Measurements from ENCODE around the gene PNPLA5. TPM values are rescaled to one million over a fixed set of nuclear protein-coding genes. Genes with fewer than 3 reads are reported as not detected.

PNPLA5 gene, protein sequence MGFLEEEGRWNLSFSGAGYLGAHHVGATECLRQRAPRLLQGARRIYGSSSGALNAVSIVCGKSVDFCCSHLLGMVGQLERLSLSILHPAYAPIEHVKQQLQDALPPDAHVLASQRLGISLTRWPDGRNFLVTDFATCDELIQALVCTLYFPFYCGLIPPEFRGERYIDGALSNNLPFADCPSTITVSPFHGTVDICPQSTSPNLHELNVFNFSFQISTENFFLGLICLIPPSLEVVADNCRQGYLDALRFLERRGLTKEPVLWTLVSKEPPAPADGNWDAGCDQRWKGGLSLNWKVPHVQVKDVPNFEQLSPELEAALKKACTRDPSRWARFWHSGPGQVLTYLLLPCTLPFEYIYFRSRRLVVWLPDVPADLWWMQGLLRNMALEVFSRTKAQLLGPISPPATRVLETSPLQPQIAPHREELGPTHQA
- not detected for total RNA-seq

DNA sequence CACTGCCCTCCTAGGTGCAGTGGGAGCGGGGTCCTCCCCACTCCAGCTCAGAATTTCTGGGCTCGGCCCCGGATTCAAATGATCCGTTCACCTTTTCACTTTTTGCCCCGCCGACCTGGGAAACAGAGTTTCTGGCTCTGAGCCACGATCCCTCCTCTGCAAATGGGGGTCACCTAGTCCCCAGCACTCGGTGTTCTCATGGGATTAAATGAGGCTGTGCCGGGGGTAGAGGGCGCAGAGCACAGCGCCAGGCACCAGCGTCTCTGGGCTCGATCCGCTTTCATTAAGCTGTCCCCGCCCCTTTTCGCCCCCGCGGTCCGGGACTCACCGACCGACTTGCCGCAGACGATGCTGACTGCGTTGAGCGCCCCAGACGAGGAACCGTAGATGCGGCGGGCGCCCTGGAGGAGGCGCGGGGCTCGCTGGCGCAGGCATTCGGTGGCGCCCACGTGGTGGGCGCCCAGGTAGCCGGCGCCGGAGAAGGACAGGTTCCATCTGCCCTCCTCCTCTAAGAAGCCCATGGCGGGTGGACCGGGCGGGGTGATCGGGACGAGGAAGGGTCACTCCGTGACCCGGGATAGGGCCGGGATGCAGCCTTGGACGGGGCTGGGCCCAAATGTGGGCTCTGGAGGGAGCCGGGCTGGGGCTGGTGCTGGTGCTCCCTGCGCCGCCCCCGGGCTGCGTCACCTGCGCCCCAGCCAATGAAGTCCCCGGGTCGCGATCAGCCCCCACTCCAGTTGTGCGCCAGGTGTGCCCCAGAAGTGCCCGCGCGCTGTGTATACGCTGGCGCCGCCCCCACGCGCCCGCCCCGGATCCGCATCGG is at the start of gene PNPLA5:
PNPLA5 (minus strand) TSS at position 654 of the 823 bp plus-strand sequence; CDS start at position 521, 133 bp downstream.
- no peak for DNase-seq
- CTCF ChIA-PET, result interaction anchor here (0.9 kb wide), 1 partner anchor 9 kb away, joined by 3 read pairs; no protein-coding TSS in a partner anchor
- no peak within 1 kb of the TSS for H3K27ac Mint-ChIP-seq
- no peaks in the 10 kb centered on the region for H3K9me3 Mint-ChIP-seq (ENCODE audit: low read depth)
- no peaks in the 10 kb centered on the region for H3K36me3 Mint-ChIP-seq
- no peaks in the 10 kb centered on the region for H3K4me1 Mint-ChIP-seq
- ATAC-seq, result peak; percentile 33
- no peak within 1 kb of the TSS for H3K4me3 Mint-ChIP-seq
- peaks cover 50% of the 10 kb centered on the region for H3K27me3 Mint-ChIP-seq

DNA sequence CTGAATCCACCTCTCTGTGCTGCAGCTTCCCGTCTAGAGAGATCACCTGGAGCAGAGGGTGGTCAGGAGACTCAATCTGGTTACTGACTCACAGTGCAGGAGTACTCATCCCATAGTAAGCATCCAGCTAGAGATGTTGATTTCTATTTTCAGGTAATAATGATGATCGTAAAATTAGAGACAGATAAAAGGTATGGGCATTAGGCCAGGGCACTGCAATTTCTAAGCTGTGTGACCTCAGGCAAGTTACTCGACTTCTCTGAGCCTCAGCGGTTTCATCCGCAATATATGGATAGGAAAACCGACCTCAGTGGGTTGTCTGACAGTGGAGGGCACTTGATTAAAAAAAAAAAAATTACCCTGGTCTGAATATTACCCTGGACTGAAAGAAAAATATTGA is 49.6 kb upstream of the PNPLA5 start:
- Mint-ChIP-seq H3K4me3 (no peak overlapping the region), H3K36me3 (no peaks in the 10 kb centered on the region), H3K27me3 (peaks cover 4% of the 10 kb centered on the region), H3K9me3 (ENCODE audit: low read depth) (no peaks in the 10 kb centered on the region), H3K27ac (no peak overlapping the region), H3K4me1 (no peaks in the 10 kb centered on the region)
- DNase-seq (no peak), ATAC-seq (no peak)
- CTCF ChIA-PET, result interaction anchor here (1.2 to 1.4 kb wide), 2 partner anchors 11 to 18 kb away, joined by 4 to 5 read pairs; partner anchors contain the start of gene PNPLA3

DNA sequence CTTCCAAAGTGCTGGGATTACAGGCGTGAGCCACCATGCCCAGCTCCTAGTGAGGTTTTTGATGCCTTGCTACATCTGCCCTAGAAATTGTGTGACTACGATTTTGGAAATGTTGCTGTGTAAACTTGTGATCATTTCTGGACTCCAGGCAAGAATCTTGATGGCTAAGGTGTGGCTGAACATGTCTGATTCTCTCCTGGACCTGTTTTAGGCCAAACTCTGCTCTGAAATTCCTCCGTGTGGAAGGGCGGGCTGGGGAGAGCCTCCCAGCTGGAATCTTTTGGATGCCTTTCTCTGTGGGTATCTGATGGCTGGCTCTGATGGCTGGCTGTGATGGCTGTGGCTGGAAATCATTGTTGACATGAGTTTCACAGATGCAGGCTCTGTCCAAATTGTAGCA is 40.0 kb upstream of the PNPLA5 start:
- no peak for ATAC-seq
- Mint-ChIP-seq H3K27ac (no peak overlapping the region), H3K4me3 (no peak overlapping the region), H3K36me3 (no peaks in the 10 kb centered on the region), H3K9me3 (ENCODE audit: low read depth) (no peaks in the 10 kb centered on the region), H3K4me1 (no peaks in the 10 kb centered on the region), H3K27me3 (peaks cover 8% of the 10 kb centered on the region)
- CTCF ChIA-PET, result no interaction called here
- DNase-seq, result no peak

DNA sequence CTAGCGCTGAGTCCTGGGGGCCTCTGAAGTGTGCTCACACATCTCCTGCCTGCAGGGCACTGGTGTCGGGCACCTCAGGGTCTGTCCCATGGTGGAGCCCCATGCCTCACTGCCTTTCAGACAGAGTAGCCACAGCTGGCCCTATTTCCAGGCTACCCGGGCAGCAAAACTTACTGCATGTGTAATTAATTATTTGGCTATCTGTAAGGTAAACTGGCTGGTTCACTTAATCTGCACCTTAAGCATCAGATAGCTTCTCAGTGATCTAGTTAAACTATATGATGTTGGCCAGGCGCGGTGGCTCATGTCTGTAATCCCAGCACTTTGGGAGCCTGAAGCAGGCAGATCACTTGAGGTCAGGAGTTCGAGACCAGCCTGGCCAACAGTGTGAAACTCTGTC is 37.1 kb upstream of the PNPLA5 start:
- Mint-ChIP-seq H3K4me1 (peaks cover 3% of the 10 kb centered on the region), H3K27me3 (peaks cover 18% of the 10 kb centered on the region), H3K27ac (no peak overlapping the region), H3K4me3 (no peak overlapping the region), H3K36me3 (no peaks in the 10 kb centered on the region), H3K9me3 (ENCODE audit: low read depth) (no peaks in the 10 kb centered on the region)
- no peak for DNase-seq
- ATAC-seq, result no peak
- CTCF ChIA-PET, result interaction anchor here (1.3 kb wide), 1 partner anchor 46 kb away, joined by 4 read pairs; no protein-coding TSS in a partner anchor

DNA sequence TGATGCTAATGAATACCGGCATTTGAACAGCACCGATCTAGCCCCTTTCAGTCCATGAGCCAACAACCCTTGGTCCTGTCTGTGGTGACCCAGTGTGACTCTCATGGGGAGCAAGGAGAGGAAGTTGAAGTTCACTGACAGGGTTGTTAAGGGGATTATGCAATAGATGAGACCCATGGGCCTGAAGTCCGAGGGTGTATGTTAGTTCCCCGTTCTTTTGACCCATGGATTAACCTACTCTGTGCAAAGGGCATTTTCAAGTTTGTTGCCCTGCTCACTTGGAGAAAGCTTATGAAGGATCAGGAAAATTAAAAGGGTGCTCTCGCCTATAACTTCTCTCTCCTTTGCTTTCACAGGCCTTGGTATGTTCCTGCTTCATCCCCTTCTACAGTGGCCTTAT is 36.7 kb upstream of the PNPLA5 start:
- no peak overlapping the region for H3K4me3 Mint-ChIP-seq
- H3K9me3 Mint-ChIP-seq (ENCODE audit: low read depth), result no peaks in the 10 kb centered on the region
- DNase-seq (no peak), ATAC-seq (no peak)
- CTCF ChIA-PET, result interaction anchor here (1.3 kb wide), 1 partner anchor 45 kb away, joined by 4 read pairs; no protein-coding TSS in a partner anchor
- H3K27ac Mint-ChIP-seq, result no peak overlapping the region
- H3K4me1 Mint-ChIP-seq, result peaks cover 3% of the 10 kb centered on the region
- H3K27me3 Mint-ChIP-seq, result peaks cover 18% of the 10 kb centered on the region
- no peaks in the 10 kb centered on the region for H3K36me3 Mint-ChIP-seq

DNA sequence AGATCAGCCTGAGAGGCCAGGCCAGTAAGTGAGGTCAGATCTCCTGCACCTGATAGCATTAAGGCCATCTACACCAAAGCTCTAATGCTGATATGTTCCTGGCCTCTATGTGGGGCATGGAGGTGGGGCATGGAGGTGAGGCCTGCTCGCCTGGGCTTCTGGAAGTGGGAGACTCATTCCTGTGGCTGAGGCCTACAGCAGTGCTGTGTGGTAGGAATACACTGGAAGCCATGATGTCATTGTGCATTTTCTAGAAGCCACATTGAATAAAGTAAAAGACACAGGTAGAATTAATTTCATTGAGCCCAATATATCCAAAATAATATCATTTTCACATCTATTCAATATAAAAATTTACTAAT is 34.5 kb upstream of the PNPLA5 start:
- Mint-ChIP-seq H3K27ac (no peak overlapping the region), H3K27me3 (peaks cover 28% of the 10 kb centered on the region), H3K36me3 (no peaks in the 10 kb centered on the region), H3K4me1 (peaks cover 6% of the 10 kb centered on the region), H3K9me3 (ENCODE audit: low read depth) (no peaks in the 10 kb centered on the region), H3K4me3 (no peak overlapping the region)
- DNase-seq, result no peak
- ATAC-seq, result no peak
- CTCF ChIA-PET, result no interaction called here

DNA sequence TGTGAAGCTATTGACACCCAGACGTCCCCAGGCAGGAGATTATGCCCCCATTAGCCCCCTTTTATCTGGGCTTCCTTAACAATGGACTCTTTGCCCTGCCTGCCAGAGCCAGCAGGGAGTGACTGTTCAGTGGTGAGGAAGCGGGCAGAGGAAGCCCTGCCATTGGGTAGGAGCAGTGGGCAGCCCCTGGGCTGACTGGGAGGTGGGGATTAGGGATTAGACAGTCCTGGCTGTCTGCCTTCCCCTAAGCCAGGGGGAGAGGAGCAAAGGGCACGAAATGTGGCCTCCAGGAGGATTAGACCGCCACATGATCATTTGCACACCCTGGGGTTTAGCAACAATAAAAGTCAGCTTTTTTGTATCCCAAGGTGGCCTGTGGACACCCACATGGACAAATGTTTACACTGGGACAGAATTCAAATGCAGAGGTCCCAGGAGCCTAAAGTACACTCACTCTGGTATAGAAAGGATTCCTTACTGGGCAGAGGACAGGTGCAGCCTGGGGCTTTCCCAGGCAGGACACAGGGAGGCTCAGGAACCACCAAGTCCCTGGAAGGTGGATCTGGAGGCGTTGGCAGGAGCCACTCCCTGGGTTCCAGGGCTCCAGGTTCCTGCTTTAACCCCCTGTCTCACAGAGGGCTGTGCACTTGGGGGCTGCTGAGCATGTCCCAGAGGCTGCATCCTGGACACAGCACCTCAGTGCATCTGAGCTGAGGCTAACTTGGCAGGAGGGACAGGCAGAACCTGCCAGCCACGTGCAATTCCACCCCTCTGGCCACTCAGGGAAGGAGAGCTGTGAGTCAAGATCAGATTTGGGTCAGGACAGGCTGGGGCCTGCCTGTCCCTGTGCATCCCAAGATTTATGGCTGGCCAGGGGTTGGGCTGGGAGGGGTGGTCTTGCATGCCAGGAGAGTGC is 33.9 kb upstream of the PNPLA5 start:
- Mint-ChIP-seq H3K27me3 (peaks cover 30% of the 10 kb centered on the region), H3K4me3 (no peak overlapping the region), H3K4me1 (peaks cover 6% of the 10 kb centered on the region), H3K9me3 (ENCODE audit: low read depth) (no peaks in the 10 kb centered on the region), H3K27ac (no peak overlapping the region), H3K36me3 (no peaks in the 10 kb centered on the region)
- CTCF ChIA-PET, result no interaction called here
- ATAC-seq, result no peak
- DNase-seq, result no peak

DNA sequence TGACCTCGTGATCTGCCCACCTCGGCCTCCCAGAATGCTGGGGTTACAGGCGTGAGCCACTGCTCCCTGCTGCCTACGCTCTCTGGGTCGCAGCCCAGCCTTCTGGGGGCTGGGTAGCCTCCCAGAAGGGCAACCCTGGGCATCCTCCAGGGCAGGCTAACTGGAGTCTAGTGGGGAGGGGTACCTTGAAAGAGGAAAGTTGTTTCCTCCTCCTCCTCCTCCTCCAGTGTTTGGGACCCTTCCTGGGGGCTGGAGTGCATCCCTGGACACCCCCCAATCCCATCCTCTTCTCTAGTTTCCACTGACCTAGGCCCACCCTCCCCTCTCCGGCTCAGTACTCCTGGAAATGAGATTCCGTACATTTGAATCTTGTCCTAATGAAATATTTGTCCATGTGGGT is 33.1 kb upstream of the PNPLA5 start:
- Mint-ChIP-seq H3K4me1 (peaks cover 6% of the 10 kb centered on the region), H3K4me3 (no peak overlapping the region), H3K9me3 (ENCODE audit: low read depth) (no peaks in the 10 kb centered on the region), H3K36me3 (no peaks in the 10 kb centered on the region), H3K27me3 (peaks cover 32% of the 10 kb centered on the region), H3K27ac (no peak overlapping the region)
- DNase-seq, result no peak
- CTCF ChIA-PET, result no interaction called here
- no peak for ATAC-seq

DNA sequence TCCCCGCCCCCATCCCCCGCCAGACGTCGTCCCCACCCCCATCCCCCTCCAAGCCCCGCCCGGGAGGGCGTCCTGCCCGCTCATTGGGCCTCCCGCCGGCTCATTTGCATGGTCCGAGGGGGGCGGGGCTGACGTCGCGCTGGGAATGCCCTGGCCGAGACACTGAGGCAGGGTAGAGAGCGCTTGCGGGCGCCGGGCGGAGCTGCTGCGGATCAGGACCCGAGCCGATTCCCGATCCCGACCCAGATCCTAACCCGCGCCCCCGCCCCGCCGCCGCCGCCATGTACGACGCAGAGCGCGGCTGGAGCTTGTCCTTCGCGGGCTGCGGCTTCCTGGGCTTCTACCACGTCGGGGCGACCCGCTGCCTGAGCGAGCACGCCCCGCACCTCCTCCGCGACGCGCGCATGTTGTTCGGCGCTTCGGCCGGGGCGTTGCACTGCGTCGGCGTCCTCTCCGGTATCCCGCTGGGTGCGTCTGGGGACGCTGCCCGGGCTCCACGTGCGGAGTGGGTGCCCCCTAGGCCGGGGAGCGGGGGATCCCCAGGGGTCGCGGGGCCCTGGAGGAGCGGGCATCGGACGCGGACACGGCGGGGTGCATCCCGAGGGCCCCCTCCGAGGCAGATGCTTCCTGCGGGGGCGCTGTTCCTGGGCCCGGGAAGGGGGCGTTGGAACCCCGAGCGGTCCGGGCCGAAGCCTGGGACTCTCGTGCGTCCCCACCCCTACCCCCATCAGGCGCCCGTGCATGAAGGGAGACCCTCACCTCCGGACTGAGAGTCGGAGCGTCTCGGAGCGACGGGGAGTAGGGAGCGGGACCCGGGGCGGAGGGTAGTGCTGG is 32.0 kb upstream of the PNPLA5 start, which contains the start of gene PNPLA3:
PNPLA3 (plus strand) TSS at position 175 of the 834 bp plus-strand sequence; CDS start at position 282, 107 bp downstream.
- H3K27ac Mint-ChIP-seq, result peak within 1 kb of the TSS; percentile 3
- DNase-seq (peak; percentile 78), ATAC-seq (peak; percentile 90)

DNA sequence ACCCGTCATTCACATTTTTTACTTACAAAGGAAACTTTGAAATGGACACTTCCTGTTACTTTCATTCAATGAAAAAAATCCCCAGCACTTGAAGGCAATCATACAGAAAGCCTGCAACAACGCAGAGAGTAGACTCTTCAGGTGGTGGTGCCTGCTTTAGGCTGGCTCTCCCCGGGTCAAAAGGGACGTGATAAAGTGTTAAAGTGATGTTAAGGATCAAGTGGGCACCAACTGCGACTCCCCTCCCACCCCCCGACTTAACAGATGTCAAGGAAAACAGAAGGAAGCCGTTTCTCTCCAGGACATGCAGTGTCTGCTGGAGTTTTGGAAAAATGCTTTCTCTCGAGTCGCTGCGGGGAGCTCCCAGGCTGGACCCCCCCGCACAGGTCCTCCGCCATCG is 31.4 kb upstream of the PNPLA5 start:
- H3K36me3 Mint-ChIP-seq, result no peaks in the 10 kb centered on the region
- DNase-seq, result no peak
- H3K27me3 Mint-ChIP-seq, result peaks cover 31% of the 10 kb centered on the region
- peak overlapping the region; percentile 3 for H3K27ac Mint-ChIP-seq
- peak overlapping the region; percentile 59 for H3K4me3 Mint-ChIP-seq
- CTCF ChIA-PET, result interaction anchor here (0.6 to 1.6 kb wide), 4 partner anchors 19 to 32 kb away, joined by 3 to 6 read pairs (median 4); partner anchors contain the start of gene SAMM50
- peaks cover 6% of the 10 kb centered on the region for H3K4me1 Mint-ChIP-seq
- no peaks in the 10 kb centered on the region for H3K9me3 Mint-ChIP-seq (ENCODE audit: low read depth)
- peak; percentile 18 for ATAC-seq

More for the DNA sequence above, 32.0 kb upstream of the PNPLA5 start, which contains the start of gene PNPLA3:
- H3K27me3 Mint-ChIP-seq, result peaks cover 34% of the 10 kb centered on the region
- CTCF ChIA-PET, result interaction anchor here (1.0 to 1.6 kb wide), 3 partner anchors 18 to 31 kb away, joined by 3 to 6 read pairs (median 5); partner anchors contain the start of gene SAMM50
- H3K9me3 Mint-ChIP-seq (ENCODE audit: low read depth), result no peaks in the 10 kb centered on the region
- no peaks in the 10 kb centered on the region for H3K36me3 Mint-ChIP-seq
- H3K4me1 Mint-ChIP-seq, result peaks cover 6% of the 10 kb centered on the region
- peak within 1 kb of the TSS; percentile 59 for H3K4me3 Mint-ChIP-seq

DNA sequence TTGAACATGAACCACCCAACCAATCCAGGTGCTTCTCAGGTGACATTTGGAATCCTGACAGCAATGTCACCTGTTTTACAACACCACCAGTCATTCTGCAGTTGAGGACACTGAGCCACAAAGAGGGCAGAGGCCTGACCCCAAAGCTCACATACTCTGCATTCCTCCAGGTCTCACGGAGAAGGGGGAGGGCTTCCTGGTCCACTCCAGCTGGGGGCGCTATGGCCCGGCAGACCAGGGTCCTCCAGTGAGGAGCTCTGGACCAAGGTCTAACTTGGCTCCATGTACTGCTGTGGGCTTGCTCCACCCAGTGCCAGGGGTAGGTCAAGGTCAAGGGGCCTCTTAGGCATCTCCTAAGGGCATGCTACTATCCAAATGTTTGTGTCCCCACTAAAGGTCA is 30.3 kb upstream of the PNPLA5 start:
- Mint-ChIP-seq H3K27me3 (peaks cover 29% of the 10 kb centered on the region), H3K9me3 (ENCODE audit: low read depth) (no peaks in the 10 kb centered on the region), H3K27ac (no peak overlapping the region), H3K4me3 (no peak overlapping the region), H3K36me3 (no peaks in the 10 kb centered on the region), H3K4me1 (peaks cover 6% of the 10 kb centered on the region)
- ATAC-seq (no peak), DNase-seq (no peak)
- CTCF ChIA-PET, result interaction anchor here (1.4 kb wide), 2 partner anchors 8 to 23 kb away, joined by 3 to 5 read pairs; no protein-coding TSS in a partner anchor

DNA sequence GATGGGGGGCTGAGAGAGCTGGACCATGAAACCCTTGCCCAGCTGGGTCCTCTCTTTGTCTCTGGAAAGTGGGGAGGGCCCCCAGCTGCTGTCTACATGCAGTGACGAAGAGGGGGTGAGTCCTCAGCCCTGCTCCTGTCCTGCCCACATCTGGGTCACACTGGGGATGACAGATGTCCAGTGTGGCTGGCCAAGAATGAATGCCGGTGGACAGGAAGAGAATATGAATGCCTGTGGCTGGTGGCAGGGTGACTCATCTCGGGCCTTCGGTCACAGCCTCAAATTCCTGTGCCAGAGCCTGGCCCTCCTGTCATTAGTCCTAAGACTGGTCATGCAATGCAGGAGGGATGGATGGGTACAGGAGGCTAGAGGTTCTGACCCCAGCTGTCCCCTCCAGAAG is 29.6 kb upstream of the PNPLA5 start:
- Mint-ChIP-seq H3K27ac (no peak overlapping the region), H3K36me3 (no peaks in the 10 kb centered on the region), H3K4me3 (no peak overlapping the region), H3K27me3 (peaks cover 32% of the 10 kb centered on the region), H3K9me3 (ENCODE audit: low read depth) (no peaks in the 10 kb centered on the region), H3K4me1 (peaks cover 6% of the 10 kb centered on the region)
- no peak for ATAC-seq
- CTCF ChIA-PET, result interaction anchor here (1.4 kb wide), 2 partner anchors 9 to 24 kb away, joined by 3 to 5 read pairs; no protein-coding TSS in a partner anchor
- no peak for DNase-seq

All from activated CD8-positive, alpha-beta memory T cell treated with anti-CD3 and anti-CD28 coated beads, Interleukin-2, amount 10 ng/mL, durations not matched to agents 7 days and 5 days (primary cell).